ENCODE measurements around the gene IGF2BP3. TPM values are rescaled to one million over a fixed set of nuclear protein-coding genes. Genes with fewer than 3 reads are reported as not detected.
A peak's percentile ranks its signal among the peaks of the same experiment; 100 is the strongest.

IGF2BP3 gene
- total RNA-seq, 1 experiment from 2014 or later = 74.1 TPM

DNA sequence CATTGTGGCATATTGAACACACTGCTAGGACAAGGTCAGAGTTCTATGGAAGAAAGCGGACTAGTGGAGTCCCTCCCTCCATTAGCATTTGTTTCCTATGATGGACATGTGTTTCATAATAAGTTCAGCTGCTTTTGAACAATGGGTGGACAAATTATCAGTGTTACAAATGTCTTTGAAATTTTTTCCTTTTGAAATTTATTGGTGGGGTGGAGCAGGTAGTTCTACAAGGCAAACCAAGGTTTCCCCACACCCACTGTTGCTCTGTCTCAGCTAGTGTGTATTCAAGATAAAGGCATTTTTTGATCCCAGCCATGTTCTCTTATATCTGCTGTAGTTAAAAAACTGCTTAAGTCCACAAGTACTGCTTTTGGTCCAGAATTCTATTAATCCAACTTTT lies 91.3 kb downstream of the IGF2BP3 start:
- DNase-seq (ENCODE audit: low spot score) = no peak

DNA sequence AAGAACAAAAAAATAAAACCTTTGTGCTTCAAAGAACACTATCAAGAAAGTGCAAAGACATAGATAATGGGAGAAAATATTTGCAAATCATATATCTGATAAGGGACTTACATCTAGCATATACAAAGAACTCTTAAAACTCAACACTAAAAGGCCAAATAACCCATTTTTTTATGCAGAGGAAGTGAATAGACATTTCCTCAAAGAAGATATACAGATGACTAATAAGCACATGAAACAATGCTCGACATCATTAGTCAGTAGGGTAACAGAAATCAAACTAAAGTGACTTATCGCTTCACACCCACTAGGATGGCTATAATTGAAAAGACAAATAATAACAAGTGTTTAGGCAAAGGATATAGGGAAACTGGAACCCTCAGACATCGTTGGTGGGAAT lies 93.2 kb downstream of the IGF2BP3 start:
- DNase-seq (ENCODE audit: low spot score) = peak; percentile 77

DNA sequence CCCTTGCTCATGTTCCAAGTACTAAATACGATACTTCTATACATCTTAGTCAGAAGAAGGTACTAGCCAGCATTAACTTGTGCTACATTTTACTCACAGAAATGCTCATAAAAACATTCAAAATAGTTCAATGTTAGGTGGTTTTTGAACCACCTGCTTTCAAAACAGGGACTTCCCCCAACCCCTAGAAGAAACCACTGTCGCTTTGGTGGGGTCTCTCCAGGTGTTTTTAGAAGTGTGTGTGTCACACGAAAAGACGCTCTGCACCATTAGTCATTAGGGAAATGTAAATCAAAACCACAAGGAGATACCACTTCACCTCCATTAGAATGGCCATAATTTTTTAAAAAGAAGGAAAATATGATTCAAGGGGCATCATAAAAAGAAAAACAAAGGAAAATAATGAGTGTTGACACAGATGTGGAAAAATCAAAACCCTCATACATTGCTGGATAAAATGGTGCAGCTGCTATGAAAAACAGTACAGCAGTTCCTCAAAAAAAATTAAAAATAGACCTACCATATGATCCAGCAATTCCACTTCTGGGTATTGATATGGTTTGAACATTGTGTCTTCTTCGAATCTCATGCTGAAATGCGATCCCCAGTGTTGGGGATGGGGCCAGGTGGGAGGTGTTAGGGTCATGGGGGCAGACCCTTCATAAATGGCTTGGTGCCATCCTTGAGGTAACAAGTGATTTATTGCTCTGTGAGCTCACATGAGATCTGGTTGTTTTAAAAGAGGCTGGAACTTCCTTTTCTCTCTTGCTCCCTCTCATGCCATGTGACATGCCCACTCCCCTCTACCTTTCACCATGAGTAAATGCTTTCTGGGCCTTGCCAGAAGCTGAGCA lies 96.9 kb downstream of the IGF2BP3 start:
- peak; percentile 76 for DNase-seq (ENCODE audit: low spot score)

DNA sequence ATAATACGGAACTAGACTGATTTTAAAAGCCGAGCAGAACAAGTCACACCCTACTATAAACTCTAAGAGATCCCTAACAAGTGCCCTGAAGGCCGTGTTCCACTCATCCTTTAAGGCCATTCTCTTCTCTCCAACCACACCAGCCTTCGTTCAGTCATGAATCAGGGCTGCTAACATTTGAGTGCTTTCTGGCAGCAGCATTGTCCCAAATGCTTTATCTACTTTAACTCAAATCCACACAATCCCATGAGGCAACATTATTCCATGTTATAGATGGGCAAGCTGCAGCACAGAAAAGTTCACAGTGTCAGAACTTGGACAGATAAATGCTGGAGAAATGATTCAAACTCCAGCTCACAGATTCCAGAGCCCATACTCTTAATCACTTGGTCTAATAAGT lies 97.7 kb downstream of the IGF2BP3 start:
- DNase-seq (ENCODE audit: low spot score) = no peak

DNA sequence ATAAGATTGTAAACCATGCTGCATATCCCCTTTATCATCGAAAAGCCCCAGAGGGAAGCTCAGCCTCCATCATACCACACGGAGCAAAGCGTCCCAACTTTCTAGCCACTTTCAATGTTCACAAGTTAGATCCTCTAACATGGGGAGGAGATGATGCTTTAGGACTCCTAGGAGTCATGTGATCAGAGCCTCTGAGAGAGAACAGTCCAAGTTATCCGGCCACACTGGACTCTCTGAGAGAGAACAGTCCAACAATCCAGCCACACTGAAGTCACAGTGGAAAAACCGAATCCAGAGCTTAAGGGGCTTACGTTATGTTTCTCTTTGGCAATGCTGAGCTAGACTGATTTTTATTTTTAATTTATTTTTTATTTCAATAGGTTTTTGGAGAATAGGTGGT lies 98.6 kb downstream of the IGF2BP3 start:
- DNase-seq (ENCODE audit: low spot score) = no peak

DNA sequence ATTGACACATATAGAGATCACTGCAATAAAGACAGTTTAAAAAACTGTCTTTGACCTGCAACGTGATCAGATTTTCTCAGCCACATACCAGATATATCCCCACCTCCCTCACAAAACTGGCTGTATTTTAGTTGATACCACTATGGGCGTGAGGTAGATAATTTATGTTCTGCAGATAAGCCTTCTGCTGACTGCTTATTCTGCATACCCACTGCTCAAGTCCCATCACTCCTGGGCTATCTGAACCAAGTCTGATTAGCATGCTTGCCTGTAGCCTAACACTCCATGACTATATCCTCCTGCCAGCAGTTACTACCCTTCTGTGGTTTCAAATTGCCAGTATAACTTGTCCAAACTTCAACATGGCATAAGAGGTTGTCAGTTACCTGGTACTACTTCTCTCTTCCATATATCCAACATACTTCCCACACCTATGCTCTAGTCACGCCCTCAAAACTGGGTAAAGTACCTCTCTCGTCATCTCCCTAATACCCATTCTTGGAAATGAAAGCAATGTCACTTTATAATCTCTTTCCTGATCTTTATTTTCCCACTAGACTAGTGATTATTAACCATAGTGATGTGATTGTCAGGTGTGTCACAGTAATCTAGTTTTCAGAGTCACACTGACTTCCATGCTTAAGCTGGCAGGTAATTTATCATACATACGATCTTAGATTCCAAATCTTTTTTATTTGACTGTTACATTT lies 100.4 kb downstream of the IGF2BP3 start:
- DNase-seq (ENCODE audit: low spot score) = no peak

DNA sequence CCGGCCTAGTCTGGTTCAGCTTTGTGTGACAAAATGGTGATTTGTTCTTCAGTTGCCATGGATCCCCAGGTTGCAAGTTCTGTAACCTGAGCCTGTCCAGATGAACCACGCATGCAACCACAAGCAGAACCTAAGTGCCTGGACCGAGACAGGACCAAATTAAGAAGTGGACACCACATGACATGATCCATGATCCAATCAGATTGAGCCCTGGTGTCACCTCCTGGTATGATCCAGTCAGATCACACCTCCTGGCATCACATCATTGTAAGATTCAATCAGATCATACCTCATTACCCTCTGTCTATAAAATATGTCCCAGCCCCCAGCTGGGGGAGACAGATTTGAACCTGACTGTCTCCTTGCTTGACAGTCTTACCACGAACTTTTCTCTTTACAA lies 101.2 kb downstream of the IGF2BP3 start:
- no peak for DNase-seq (ENCODE audit: low spot score)

DNA sequence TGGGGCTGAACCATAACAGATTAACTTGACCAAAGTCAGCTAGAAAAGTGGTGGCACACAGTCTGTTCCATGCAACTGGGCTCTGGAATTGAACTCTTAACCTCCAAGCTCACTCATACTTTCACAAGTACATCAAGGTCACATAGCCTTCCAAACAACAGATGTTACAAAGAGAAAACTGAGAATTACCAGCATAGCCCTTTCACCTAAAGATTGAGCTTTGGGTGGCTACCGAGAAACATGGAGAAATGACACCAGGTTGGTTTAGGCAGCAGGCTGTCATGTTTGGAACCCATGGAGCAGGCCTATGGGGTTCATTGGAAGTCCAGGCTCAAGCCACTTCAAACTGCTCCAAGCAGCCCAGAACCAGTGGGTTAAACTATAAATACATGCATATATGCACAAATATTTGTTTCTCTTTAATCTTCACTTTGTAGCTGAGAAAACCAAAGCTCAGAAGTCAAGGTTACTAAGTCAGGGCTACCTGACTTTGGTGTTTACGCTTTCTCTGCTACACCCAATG lies 112.1 kb downstream of the IGF2BP3 start:
- DNase-seq (ENCODE audit: low spot score) = no peak

DNA sequence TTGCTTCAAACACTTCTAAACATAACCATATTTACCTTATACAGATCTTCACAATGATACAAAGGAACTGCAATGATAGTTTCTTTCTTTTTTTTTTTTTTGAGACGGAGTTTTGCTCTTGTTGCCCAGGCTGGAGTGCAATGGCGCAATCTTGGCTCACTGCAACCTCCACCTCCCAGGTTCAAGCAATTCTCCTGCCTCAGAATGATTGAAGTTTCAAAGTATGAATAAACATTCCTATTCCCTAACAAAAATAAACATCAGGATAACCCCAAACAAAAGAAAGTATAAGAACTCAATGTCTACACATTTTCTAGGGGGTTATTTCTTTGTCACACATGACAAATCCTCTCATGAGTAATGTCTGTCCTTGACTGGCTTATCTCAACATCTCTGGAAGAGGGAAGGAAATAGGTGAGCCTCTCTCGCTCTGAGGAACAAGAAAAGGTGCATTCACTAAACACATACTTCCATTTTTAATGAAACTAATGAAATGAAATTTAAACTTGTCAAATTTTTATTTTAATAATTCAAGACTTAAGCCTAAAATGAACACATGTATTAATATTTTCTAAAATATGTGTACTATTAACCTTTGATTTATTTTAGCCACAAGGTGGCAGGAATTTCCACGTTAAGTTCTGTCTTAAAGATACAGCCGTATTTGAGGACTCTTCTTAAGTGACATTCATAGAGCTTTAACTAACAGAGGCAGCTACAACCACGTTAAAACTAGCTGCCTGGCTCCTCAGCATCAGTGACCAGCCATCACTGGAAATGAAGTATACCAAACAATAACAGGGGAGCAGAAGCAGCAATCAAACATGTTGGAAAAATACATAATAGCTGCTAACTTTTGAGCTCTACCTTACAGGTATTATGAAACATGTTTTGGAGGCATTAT lies 112.8 kb downstream of the IGF2BP3 start:
- peak; percentile 70 for DNase-seq (ENCODE audit: low spot score)

DNA sequence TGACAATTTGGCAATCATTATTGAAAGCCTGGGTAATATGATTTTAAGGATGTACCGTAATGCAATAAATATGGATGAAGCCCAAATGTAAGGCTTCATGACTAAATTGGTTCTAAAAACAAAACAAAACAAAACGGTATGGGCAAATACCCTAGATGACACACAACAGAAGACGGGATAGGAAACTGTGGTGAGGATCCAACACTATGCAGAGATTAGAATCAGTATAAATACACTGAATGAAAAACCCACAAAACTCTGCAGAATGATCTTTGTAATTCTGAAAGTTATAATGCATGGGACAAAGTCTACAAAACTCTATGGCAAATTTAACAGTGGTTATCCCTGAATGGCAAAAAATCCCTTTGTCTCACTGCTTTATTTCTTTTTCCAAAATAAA lies 113.6 kb downstream of the IGF2BP3 start:
- DNase-seq (ENCODE audit: low spot score) = no peak

DNA sequence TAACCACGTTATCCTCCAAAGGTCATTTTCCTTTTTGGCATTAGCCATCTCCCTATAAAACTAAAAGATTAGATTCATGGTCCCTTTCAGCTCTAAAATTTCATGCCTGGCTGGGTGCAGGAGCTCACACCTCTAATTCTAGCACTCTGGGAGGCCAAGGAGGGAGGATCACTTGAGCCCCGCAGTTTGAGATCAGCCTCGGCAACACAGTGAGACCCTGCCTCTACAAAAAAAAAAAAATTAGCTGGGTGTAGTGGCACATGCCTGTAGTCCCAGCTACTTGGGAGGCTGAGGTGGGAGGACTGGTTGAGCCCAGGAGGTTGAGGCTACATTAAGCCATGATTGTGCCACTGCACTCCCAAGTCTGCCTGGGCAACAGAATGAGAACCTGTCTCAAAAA lies 114.1 kb downstream of the IGF2BP3 start:
- no peak for DNase-seq (ENCODE audit: low spot score)

DNA sequence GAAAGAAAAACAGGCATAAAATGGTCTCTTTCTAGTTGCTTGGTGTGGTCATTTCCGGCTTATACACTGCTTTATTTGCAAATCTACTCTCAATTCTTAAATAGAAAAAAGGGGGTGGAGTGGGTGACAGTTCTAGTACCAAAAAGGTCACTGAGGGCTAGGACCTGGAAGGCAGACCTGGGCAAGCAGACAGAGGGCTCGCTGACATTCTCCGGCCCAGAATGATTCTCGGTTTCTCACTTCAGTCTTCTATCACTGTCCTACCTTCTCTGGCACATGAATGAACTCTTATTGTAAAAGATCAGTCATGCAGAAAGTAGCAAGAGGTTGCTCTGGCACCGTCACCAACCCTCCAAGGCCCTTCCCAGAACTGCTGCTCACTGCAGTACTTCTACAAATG lies 117.1 kb downstream of the IGF2BP3 start:
- DNase-seq (ENCODE audit: low spot score) = no peak

DNA sequence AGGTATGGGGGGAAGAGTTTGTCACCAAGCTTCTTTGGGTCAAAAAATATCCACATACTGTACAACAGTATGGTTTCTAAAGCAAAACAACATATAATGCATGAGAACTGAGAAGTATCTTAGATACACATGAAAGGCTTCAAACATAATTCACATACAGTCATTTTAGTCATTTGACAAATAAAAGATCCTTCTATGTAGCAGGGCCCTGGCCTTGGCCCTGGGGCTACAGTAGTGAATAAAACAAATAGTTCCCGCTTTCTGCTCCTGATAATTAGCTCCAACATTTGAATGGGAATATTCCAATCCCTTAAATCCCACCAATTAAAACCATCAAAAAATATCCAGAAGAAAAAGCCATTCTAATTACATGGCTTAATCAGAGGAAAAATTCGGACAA lies 119.8 kb downstream of the IGF2BP3 start:
- DNase-seq (ENCODE audit: low spot score) = no peak

DNA sequence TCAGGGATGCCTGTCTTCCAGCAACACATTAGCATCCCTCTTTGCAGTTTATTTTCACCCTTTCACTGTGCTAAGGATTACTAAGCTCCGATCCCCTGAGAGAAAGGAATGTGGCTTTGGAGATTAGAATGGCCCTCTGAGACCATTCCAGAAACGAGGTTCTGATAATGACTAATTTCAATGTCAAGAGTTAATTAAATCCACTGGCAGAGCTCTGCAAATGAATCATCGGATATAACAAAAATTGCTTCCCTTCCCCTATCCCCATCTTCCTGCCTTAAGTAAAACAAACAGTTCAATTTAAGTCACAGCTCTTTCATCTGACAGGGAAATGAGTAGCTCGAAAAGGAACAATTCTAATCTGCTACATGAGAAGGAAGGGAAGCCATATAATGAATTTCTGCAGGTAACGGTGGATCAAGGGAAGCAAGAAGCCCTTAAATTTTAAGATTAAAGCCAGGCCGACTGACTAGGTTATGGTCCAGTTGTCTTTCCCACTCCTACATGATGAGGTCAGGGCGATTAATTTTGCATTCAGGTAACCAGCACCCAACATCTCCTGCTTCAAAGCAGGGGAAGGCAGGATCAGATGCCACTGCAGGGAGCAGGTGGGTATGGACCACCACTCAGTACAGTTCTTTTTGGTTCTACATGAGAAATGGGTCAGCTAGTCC lies 120.7 kb downstream of the IGF2BP3 start:
- peak; percentile 96 for DNase-seq (ENCODE audit: low spot score)

DNA sequence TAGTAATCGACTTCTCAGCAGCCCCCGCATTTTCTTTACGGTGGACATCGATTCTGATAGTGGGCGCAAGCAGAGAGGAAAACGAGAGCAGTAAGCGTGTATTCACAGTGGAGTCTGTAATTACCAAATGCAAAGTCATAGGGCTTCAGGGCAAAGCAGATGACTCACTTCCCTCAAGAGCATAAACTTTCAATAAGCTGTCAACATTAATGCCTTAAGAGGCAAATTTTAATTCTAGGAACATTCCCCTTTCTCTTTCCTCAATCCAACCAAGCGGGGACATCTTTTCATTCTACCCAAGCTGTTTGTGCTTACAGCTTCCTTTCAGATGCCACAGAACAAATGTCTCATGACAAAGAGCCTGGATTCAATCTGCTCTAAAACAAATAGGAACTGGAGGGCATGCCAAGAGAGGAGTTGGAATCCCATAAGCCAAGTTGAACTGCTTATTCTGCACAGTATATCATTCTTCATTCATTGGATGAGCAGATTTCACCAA lies 122.6 kb downstream of the IGF2BP3 start:
- DNase-seq (ENCODE audit: low spot score) = peak; percentile 93

DNA sequence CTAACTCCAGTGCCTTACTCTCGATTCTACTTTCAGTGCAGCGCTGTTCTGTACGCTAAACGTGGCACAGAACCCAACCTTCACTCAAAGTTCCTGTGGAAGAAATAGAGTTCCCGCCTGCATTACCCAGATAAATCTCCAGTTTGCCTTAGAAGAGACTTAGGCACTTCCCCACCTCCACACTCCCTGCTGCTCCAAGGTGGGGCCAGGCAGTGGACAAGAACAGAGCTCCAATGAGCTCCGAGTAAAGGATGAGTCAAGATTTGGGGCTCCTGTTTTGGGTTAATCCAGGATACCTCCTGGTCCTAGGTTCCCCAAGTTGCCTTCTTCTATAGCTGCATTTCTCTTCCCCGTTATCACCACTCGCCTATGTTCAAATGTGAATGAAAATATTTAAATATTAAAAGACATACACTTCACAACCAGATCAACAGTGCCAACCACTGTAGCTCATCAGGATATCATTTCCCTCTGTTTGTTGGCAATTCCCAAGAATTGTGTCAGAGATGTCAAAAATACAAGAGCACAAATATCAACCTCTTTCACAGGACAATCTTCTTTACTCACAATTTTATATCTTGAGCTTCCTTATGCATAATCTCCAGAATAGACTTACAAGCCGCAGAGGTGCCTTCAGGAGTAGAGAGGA lies 123.1 kb downstream of the IGF2BP3 start:
- peak; percentile 76 for DNase-seq (ENCODE audit: low spot score)

DNA sequence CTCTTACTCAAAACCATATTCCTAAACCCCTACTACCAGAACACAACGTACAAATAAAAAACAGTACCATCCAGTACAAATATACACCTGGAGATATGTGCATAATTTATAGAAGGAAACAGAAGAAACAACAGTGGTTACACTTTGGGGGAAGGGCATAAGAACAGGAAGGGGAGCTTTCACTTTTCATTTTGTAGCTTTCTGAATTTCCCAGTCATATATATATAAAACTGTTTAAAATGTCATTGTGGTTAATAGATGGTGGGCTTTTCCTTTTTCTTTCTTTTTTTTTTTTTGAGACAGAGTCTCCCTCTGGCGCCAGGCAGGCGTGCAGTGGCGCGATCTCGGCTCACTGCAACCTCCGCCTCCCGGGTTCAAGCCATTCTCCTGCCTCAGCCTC lies 124.0 kb downstream of the IGF2BP3 start:
- no peak for DNase-seq (ENCODE audit: low spot score)

DNA sequence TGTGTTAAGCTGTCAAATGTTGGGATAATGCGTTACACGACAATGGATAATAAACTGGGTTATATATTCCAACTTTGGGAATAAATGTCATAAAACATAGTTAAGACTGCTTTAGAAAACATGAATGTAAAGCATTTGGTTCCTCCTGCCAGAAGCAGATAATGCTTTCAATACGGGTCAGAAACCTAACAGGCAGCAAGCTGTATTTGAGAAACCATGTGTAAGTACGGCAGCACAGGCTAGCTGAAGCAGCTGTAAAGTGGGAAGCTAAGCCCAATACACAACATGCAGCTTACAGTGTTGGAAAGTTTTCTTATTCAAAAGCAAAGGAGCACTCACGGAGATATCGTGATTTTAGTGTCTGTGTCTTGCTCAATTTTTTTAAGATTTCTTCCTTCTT lies 124.7 kb downstream of the IGF2BP3 start:
- DNase-seq (ENCODE audit: low spot score) = no peak

DNA sequence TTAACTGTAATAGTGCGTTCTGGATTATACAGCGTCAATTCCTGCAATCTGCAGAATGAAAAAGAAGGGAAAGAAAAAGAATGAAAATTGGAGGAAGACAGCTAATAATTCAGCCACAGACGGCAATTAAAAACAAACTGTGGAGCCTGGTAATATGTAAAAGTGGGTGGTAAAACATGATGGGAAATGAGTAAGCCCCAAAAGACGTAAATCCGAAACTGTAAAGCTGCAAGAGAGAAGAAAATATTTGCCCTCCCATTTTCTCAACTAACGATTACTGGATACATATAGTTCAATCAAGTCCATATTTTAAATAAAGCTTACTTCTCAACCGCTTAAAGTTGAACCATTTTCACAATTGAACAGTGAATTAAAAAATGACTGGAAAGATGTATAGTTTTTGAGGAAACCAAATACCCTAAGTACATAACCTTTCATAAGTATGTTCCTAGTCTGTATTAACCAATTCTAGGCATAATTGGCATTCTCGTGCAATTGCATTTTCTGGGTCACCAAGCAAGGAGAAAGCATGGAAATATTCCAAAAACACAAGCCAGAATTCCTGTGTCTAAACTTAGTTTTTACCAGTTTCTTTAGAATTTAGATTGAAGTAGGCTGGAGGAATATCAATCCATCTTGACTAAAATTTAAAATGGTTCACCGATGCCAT lies 126.3 kb downstream of the IGF2BP3 start:
- no peak for DNase-seq (ENCODE audit: low spot score)

DNA sequence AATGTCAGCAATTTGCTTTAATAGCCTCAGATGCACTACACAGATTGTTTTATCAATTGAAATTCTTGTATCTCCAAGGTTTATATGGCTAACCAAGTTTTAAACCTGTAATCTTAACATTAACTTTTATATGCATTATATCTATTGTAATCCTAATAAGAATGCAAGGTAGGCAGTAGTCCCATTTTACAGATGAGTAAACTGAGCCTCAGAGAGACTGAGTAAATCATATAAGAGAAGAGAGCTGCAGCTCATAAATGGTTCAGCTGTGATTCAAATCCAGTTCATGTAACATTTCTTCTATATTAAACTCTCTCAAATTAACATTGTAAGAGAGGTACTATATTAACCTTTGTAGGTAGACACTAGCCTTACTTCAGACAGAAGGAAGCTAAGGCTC lies 127.2 kb downstream of the IGF2BP3 start:
- no peak for DNase-seq (ENCODE audit: low spot score)
